WERI-Rb-1 (cell line): ENCODE results near the gene DEAF1.

Experiments used
- DNase-seq: peaks from one replicate; pipeline ENCODE4 v3.0.0-alpha.2; 2020
- H3K27ac ChIP-seq: fragments of 250-450 bp; sonication (Bioruptor Pico); 2 replicates; pipeline ENCODE4 v1.5.1; 2020; ENCODE audit warnings: mild to moderate bottlenecking, moderate library complexity
- H3K27me3 ChIP-seq: fragments of 250-450 bp; sonication (Bioruptor Pico); 2 replicates; pipeline ENCODE4 v1.5.1; 2021; ENCODE audit warnings: mild to moderate bottlenecking, low read depth, moderate library complexity; ENCODE audit not compliant: insufficient read depth, severe bottlenecking
- H3K36me3 ChIP-seq: fragments of 250-450 bp; sonication (Bioruptor Pico); 2 replicates; pipeline ENCODE4 v1.5.1; 2020; ENCODE audit warnings: mild to moderate bottlenecking, moderate library complexity
- H3K4me3 ChIP-seq: 2 replicates; pipeline ENCODE4 v1.5.1; 2011; ENCODE audit warnings: low read depth, mild to moderate bottlenecking, control low read depth, low read length
- H3K9me3 ChIP-seq: fragments of 250-450 bp; sonication (Bioruptor Pico); 2 replicates; pipeline ENCODE4 v1.5.1; 2021; ENCODE audit warnings: mild to moderate bottlenecking, moderate library complexity; ENCODE audit not compliant: severe bottlenecking
- TF ChIP-seq, protein P1 (sequence below): IDR thresholded peaks from 2 replicates; pipeline ENCODE4 v1.5.1; 2011; ENCODE audit warnings: low read depth, mild to moderate bottlenecking, control low read depth, inconsistent platforms, low read length

DEAF1 gene

DNA sequence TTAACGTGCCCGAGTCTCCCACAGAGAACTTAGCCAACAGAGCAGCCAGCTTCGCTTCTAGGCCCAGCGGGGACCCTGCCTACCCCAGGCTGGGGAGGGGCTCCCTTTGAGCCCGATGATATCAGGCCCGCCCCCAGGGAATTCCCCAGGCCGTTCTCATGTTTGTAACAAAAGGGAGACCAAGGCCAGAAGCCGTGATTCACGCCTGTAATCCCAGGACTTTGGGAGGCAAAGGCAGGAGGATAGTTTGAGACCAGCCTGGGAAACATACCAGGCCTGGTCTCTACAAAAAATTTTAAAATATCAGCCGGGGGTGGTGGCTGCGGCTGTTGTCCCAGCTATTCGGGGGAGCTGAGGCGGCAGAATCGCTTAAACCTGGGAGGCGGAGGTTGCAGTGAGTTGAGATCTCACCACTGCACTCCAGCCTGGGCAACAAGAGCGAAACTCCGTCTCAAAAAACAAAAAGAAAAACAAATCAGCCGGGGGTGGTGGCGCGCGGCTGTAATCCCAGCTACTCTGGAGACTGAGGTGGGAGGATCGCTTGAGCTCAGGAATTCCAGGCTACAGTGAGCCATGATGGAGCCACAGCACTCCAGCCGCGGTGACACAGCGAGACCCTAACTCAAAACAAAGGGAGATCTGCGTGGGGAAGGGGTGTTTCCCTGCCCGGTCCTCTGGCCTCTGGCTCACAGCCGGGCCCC lies 56.2 kb downstream of the DEAF1 start:
- H3K9me3 ChIP-seq = no peaks in the 10 kb centered on the region
- peak; percentile 50 for DNase-seq
- TF ChIP-seq, protein P1, sequence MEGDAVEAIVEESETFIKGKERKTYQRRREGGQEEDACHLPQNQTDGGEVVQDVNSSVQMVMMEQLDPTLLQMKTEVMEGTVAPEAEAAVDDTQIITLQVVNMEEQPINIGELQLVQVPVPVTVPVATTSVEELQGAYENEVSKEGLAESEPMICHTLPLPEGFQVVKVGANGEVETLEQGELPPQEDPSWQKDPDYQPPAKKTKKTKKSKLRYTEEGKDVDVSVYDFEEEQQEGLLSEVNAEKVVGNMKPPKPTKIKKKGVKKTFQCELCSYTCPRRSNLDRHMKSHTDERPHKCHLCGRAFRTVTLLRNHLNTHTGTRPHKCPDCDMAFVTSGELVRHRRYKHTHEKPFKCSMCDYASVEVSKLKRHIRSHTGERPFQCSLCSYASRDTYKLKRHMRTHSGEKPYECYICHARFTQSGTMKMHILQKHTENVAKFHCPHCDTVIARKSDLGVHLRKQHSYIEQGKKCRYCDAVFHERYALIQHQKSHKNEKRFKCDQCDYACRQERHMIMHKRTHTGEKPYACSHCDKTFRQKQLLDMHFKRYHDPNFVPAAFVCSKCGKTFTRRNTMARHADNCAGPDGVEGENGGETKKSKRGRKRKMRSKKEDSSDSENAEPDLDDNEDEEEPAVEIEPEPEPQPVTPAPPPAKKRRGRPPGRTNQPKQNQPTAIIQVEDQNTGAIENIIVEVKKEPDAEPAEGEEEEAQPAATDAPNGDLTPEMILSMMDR = no peak
- peaks cover 31% of the 10 kb centered on the region for H3K36me3 ChIP-seq
- peak overlapping the region; percentile 70 for H3K27ac ChIP-seq
- H3K27me3 ChIP-seq = no peaks in the 10 kb centered on the region
- H3K4me3 ChIP-seq = no peak overlapping the region

DNA sequence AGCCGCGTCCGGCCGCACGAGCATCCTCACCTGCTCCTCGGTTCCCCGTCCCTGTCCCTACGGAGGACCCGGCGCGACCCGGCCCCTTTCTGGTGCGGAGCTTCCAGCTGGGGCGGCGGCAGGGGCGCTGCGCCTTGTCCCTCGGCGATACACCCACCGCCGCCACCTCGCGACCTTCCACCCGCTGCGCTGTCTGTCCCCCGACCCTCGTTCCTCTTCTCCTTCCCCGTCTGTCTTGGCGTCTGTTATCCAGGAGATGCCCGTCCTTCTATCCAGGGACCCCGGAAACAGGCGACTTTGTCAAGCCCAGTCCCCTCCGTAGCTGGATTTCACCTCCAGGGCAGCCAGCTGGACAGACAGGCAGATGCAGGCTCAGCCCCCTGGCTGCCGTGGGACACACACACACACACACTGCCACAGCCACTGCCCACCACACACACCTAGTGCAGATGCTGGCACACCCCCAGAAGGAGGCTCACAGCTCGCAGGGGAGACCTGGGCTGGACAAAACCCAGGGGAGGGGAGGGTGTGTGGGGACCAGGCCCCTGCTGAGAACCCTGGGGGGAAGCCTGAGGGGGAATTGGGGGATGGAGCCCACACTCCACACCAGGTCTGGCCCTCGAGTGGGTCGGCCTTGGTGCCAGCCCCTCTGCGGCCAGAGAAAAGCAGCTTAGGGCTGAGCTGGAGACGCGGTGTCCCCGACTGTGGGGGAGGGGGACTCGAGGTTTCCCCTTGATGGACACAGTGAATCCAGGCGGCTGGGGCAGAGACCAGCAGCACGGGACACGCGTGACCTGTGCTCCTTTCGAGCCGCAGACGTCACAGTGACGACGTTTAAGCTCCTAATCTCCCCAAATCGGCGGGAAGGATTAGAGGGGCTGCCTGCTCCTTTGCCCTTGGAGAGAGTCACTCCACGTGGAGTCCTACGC lies 57.2 kb downstream of the DEAF1 start:
- TF ChIP-seq, protein P1 = no peak
- DNase-seq = peak; percentile 88
- Histone ChIP-seq H3K27me3 (no peaks in the 10 kb centered on the region), H3K36me3 (peaks cover 26% of the 10 kb centered on the region), H3K4me3 (no peak overlapping the region), H3K9me3 (no peaks in the 10 kb centered on the region), H3K27ac (peak overlapping the region; percentile 70)

DNA sequence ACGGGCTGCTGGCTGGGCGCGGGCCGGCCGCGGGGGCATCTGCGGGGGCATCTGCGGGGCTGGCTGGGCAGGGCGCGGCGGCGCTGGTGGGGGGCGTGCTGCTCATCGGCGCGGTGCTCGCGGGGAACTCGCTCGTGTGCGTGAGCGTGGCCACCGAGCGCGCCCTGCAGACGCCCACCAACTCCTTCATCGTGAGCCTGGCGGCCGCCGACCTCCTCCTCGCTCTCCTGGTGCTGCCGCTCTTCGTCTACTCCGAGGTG lies 57.8 kb downstream of the DEAF1 start:
- Histone ChIP-seq H3K27me3 (no peaks in the 10 kb centered on the region), H3K27ac (peak overlapping the region; percentile 70), H3K9me3 (no peaks in the 10 kb centered on the region), H3K4me3 (no peak overlapping the region), H3K36me3 (peaks cover 25% of the 10 kb centered on the region)
- DNase-seq = no peak
- TF ChIP-seq, protein P1 = no peak

DNA sequence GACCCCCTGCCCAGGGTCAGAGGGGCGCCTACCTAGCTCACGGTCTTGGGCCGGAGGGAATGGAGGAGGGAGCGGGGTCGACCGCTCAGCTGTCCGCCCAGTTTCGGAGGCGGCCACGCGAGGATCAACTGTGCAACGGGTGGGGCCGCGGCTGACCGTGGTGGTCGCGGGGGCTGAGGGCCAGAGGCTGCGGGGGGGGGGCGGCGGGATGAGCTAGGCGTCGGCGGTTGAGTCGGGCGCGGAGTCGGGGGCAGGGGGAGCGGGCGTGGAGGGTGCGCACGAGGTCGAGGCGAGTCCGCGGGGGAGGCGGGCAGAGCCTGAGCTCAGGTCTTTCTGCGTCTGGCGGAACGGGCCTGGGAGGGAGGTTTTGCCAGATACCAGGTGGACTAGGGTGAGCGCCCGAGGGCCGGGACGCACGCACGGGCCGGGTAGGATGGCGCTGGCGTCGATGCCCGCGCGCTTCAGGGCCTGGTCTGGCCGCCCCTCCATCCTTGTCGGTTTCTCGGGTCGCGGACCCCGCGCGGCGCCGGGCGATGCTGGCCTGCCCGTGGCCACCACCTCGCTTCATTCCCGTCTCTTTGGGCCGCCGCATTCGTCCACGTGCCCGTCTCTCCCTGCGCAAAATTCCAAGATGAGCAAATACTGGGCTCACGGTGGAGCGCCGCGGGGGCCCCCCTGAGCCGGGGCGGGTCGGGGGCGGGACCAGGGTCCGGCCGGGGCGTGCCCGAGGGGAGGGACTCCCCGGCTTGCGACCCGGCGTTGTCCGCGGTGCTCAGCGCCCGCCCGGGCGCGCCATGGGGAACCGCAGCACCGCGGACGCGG lies 58.3 kb downstream of the DEAF1 start, which contains the start of gene DRD4:
Gene DRD4, plus strand, starts transcription at position 759 of the 822 bp plus-strand sequence. Its CDS starts 36 bp downstream, at position 795.
- H3K9me3 ChIP-seq = no peaks in the 10 kb centered on the region
- H3K36me3 ChIP-seq = peaks cover 20% of the 10 kb centered on the region
- H3K4me3 ChIP-seq = no peak within 1 kb of the TSS
- H3K27ac ChIP-seq = peak within 1 kb of the TSS; percentile 70
- TF ChIP-seq, protein P1 = no peak
- no peak for DNase-seq
- no peaks in the 10 kb centered on the region for H3K27me3 ChIP-seq

DNA sequence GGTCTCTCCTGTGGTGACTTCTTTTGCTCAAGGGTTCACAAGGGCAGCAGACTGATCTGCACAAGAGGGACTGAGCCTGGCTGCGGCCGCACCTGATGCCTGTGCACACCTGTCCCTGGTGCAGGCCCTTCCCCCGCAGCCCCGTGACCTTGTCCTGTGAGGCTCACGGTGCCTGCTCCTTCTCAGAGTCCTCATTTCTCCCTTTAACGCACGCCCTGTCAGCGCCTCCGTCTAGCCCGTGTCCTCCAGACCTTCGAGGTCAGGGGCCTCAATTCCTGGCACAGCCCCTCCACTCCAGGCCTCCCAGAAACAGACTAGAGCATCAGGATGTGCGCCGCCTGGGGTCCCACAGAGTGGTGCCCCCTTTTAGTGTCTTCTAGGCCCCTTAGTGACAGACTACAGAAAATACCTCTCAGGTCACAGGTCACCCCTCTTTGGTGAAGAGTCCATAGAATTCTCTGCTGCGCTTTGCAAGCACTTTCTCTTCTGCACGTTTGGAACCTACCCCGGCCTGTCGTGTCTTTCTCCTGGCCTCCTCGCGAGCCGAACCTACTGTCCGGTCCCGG lies 59.0 kb downstream of the DEAF1 start:
- Histone ChIP-seq H3K36me3 (peaks cover 13% of the 10 kb centered on the region; the same call in 1 of the 2 replicates), H3K4me3 (no peak overlapping the region), H3K27me3 (no peaks in the 10 kb centered on the region), H3K27ac (no peak overlapping the region), H3K9me3 (no peaks in the 10 kb centered on the region)
- no peak for DNase-seq
- TF ChIP-seq, protein P1 = no peak
